T follicular helper cell (primary cell): Measurements from ENCODE around the gene CLIP2.
"Not testable (repeated sequence)": the region's sequence is repeated elsewhere in the genome, so short reads cannot be mapped to it uniquely, and the experiment has no call there.

ENCODE experiments used
- DNase-seq: peaks from one replicate; pipeline ENCODE4 v3.0.0-alpha.2; 2020; ENCODE audit warnings: low read depth

The CLIP2 gene

GRCh38 chr7:74332373-74333176 is 43.4 kb downstream of the CLIP2 start:
- DNase-seq, result no peak

DNA sequence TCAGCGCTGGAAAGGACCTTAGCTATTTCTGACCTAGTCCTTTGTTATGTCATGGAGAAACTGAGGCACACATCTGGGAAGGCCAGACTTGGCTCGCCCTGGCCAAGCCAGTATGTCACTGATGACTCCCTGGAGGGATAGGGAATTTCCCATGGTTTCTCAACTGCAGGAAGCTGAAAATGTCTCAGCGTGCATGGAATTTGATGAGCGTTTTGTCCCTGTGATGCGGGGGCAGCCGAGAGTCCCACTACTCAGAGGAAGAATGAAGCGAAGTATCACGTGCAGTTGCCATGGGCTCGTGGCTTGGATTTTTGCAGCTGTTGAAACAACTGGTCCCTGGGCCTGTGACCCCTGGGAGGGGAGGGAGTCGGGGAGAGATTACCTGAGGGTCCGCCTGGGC is 44.8 kb downstream of the CLIP2 start:
- no peak for DNase-seq

GRCh38 chr7:74337926-74338325 is 48.7 kb downstream of the CLIP2 start:
- DNase-seq, result no peak

DNA sequence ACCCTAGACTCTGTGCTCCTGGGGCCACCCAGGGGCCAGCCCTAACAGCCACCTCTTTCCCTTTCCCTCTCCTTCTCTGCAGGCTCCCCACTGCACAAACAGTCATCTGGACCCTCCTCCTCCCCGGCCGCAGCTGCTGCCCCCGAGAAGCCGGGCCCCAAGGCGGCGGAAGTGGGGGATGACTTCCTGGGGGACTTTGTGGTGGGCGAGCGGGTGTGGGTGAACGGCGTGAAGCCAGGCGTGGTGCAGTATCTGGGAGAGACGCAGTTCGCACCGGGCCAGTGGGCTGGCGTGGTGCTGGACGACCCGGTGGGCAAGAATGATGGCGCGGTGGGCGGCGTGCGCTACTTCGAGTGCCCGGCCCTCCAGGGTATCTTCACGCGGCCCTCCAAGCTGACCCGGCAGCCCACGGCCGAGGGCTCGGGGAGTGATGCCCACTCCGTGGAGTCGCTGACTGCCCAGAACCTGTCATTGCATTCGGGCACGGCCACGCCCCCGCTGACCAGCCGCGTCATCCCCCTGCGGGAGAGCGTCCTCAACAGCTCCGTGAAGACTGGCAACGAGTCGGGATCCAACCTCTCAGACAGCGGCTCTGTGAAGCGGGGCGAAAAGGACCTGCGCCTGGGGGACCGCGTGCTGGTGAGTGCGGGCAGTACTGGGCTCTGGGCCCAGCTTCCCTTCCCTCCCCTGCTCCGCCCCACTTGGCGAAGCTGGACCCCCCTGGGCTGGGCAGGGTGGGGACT is 49.3 kb downstream of the CLIP2 start:
- DNase-seq, result no peak

- not testable (repeated sequence) for DNase-seq
Measured at GRCh38 chr7:74339648-74340047, 50.4 kb downstream of the CLIP2 start.

- no peak for DNase-seq
Measured at GRCh38 chr7:74343281-74344131, 54.3 kb downstream of the CLIP2 start.

- no peak for DNase-seq
Measured at GRCh38 chr7:74344132-74344496, 54.9 kb downstream of the CLIP2 start.

GRCh38 chr7:74344786-74345185 is 55.6 kb downstream of the CLIP2 start:
- no peak for DNase-seq

DNA sequence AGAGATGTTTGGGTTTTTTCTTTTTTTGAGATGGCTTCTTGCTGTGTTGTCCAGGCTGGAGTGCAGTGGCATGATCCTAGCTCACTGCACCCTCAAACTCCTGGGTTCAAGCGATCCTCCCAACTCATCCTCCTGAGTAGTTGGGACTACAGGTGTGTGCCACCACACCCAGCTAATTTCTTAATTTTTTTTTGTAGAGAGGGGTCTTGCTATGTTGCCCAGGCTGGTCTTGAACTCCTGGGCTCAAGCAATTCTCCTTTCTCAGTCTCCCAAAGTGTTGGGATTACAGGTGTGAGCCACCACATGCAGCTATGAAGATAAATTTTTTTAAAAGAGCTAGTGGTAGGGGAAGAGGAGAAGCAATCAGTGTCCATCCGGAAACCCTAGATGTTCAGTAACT is 56.8 kb downstream of the CLIP2 start:
- no peak for DNase-seq

GRCh38 chr7:74349621-74350020 is 60.4 kb downstream of the CLIP2 start:
- DNase-seq, result no peak

DNA sequence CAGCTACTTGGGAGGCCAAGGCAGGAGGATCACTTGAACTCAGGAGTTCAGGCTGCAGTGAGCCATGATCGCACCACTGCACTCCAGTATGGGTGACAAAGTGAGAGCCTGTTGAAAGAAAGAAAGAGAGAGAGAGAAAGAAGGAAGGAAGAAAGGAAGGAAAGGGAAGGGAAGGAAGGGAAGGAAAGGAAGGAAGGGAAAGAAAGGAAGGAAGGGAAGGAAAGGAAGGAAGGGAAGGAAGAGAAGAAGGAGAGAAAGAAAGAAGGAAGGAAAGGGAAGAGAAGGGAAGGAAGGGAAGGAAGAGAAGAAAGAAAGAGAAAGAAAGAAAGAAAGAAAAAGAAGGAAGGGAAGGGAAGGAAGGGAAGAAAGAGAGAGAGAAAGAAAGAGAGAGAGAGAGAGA is 61.5 kb downstream of the CLIP2 start:
- DNase-seq, result no peak

DNA sequence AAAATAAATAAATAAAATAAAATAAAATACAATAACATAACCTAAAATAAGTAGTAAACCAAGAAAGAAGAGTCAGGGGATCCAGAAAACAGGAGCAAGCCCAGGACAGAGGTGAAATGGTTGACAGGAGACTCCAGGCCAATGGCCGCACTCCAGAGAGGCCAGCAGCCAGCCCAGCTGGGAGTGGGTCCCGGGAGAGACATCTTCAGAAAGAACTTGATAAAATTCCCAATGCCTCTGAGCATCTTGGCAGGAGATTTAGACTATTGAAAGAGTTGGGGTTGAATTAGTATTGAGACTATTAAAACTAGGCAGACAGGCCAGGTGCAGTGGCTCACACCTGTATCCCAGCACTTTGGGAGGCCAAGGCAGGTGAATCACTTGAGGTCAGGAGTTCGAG is 62.6 kb downstream of the CLIP2 start:
- no peak for DNase-seq

DNA sequence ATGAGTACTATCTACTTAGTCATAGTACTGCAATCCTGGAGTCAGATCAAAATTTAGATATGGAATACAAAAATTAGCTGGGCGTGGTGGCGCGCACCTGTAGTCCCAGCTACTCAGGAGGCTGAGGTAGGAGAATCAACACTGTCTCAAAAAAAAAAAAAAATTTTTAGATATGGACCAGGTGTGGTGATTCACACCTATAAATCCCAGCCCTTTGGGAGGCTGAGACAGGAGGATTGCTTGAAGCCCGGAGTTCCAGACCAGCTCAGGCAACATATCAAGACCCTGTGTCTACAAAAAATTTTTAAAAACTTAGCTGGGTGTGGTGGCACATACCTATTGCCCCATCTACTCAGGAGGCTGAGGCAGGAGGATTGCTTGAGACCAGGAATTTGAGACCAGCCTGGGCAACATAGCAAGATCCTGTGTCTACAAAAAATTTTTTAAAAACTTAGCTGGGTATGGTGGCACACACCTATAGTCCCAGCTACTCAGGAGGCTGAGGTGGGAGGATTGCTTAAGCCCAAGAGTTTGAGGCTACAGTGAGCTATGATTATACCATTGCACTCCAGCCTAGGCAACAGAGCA is 63.4 kb downstream of the CLIP2 start:
- DNase-seq, result not testable (repeated sequence)

DNA sequence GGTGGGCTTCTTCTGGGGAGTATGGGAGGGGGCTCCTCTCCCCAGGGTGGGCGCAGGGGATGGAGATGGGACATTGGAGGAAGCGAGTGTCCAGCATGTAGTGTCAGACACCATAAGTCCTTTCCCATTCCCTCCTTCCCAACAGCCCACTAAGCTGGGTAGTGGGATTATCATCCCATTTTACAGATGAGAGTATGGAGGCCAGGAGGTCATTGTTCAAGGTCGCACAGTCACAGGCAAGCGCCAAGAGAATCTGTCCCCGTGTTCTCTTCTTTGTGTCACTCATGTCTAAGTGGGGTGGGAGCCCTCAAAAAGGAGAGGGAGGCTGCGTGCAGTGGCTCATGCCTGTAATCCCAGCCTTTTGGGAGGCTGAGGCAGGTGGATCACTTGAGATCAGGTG is 64.8 kb downstream of the CLIP2 start:
- DNase-seq, result no peak

DNA sequence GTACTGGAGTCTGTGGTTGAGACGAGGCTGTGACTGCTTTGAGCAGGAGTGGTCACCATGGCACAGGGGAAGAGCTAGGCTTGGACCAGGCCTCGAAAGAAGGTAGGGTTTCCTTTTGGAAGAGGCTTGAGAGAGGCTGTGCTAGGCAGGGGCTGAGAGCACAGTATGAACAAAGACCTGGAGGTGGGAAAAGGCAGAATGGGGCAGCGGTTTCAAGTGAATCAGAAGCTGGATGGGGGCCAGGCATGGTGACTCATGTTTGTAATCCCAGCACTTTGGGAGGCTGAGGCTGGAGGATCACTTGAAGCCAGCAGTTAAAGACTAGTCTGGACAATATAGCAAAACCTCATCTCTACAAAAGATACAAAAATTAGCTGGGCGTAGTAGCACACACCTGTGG is 65.9 kb downstream of the CLIP2 start:
- DNase-seq, result no peak

DNA sequence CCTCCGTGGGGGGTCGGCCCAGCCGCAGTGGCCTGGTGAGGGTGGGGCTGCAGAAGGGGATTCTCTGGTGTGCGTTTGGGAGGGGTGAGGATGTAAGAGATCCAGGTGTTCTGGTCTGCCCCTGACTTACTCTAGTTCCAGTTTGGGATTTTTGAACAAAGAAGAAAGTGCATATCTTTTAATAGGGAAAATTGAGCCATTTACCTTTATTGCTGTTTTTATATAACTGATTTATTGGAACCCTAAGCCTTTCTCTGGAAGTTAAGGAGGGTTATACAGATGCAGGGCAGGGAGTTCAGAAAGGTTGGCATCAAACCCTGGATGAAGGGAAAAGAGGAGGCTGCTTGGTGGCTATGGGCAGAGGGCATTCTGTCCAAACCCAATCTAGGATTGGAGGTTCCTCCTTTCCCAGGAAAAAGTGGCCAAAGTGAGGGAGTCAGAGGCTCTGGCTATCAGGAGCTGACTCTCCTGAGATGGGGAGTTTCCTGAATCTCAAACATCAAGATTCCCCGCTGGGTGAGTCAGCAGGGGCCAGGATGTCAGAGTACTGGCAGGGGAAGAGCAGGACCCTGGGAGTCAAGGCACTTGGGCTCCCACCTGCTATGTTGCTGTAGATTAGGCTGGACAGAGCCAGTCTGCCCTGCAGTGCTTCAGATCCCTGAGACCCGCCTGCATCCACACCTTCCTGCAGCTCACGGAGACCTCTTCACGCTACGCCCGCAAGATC is 67.5 kb downstream of the CLIP2 start:
- DNase-seq, result no peak

GRCh38 chr7:74360008-74360407 is 70.8 kb downstream of the CLIP2 start:
- DNase-seq, result no peak

- no peak for DNase-seq
Measured at GRCh38 chr7:74362266-74362665, 73.1 kb downstream of the CLIP2 start.

GRCh38 chr7:74364061-74364460 is 74.9 kb downstream of the CLIP2 start:
- no peak for DNase-seq

GRCh38 chr7:74365322-74366022 is 76.3 kb downstream of the CLIP2 start:
- no peak for DNase-seq
